HG03097 (cell line): ENCODE results near the gene LGALS3.

Source experiments
- ATAC-seq: cut with Tn5 transposase; IDR thresholded peaks from one replicate; pipeline ENCODE4 v1.9.1; 2021; ENCODE audit not compliant: unreplicated experiment, low FRiP score

The LGALS3 gene

GRCh38 chr14:55128386-55129085, 516 bp upstream of the LGALS3 start:
- no peak for ATAC-seq

GRCh38 chr14:55129428-55130195, 560 bp downstream of the LGALS3 start:
- peak; percentile 55 for ATAC-seq

GRCh38 chr14:55130196-55130550, 1.1 kb downstream of the LGALS3 start:
- no peak for ATAC-seq

- no peak for ATAC-seq
Observed at GRCh38 chr14:55131370-55132137, 2.5 kb downstream of the LGALS3 start.

- ATAC-seq = no peak
Observed at GRCh38 chr14:55133416-55133815, 4.4 kb downstream of the LGALS3 start.

GRCh38 chr14:55136241-55136640, 7.2 kb downstream of the LGALS3 start:
- ATAC-seq = no peak

- ATAC-seq = no peak
Observed at GRCh38 chr14:55136885-55137786, 8.1 kb downstream of the LGALS3 start.

GRCh38 chr14:55138091-55138490, 9.0 kb downstream of the LGALS3 start:
- ATAC-seq = no peak

- no peak for ATAC-seq
Observed at GRCh38 chr14:55139141-55139540, 10.1 kb downstream of the LGALS3 start.

GRCh38 chr14:55139696-55140509, 10.9 kb downstream of the LGALS3 start:
- no peak for ATAC-seq

GRCh38 chr14:55141825-55142224, 12.8 kb downstream of the LGALS3 start:
- ATAC-seq = no peak

- no peak for ATAC-seq
Observed at GRCh38 chr14:55142466-55142865, 13.4 kb downstream of the LGALS3 start.

- ATAC-seq = no peak
Observed at GRCh38 chr14:55146425-55146824, 17.4 kb downstream of the LGALS3 start.

- ATAC-seq = no peak
Observed at GRCh38 chr14:55151601-55152000, 22.5 kb downstream of the LGALS3 start.

- no peak for ATAC-seq
Observed at GRCh38 chr14:55152052-55152753, 23.2 kb downstream of the LGALS3 start.

- ATAC-seq = no peak
Observed at GRCh38 chr14:55153951-55154350, 24.9 kb downstream of the LGALS3 start.

GRCh38 chr14:55157080-55157479, 28.0 kb downstream of the LGALS3 start:
- ATAC-seq = no peak

- ATAC-seq = no peak
Observed at GRCh38 chr14:55158412-55158811, 29.4 kb downstream of the LGALS3 start.

- ATAC-seq = no peak
Observed at GRCh38 chr14:55160989-55161388, 31.9 kb downstream of the LGALS3 start.
